ENCODE results near the gene CXCR1. TPM values are rescaled to one million over a fixed set of nuclear protein-coding genes. Genes with fewer than 3 reads are reported as not detected.

The CXCR1 gene
- total RNA-seq, 1 donor from 2014 or later = 0.31 TPM

Other genes starting within 250 kb of the CXCR1 start
- 196 TPM for gene TNS1, start 164.0 kb downstream of the CXCR1 start, total RNA-seq
- not detected for gene RUFY4, start 97.7 kb downstream of the CXCR1 start, total RNA-seq
- gene CXCR2, start 40.9 kb downstream of the CXCR1 start, total RNA-seq = 0.31 TPM
- gene ARPC2, start 50.2 kb upstream of the CXCR1 start, total RNA-seq = 213 TPM
- gene GPBAR1, start 94.1 kb upstream of the CXCR1 start, total RNA-seq = 0.92 TPM
- 203 TPM for gene AAMP, start 103.2 kb upstream of the CXCR1 start, total RNA-seq
- 32.9 TPM for gene PNKD, start 103.6 kb upstream of the CXCR1 start, total RNA-seq
- gene TMBIM1, start 125.5 kb upstream of the CXCR1 start, total RNA-seq = 152 TPM
- not detected for gene CATIP, start 189.9 kb upstream of the CXCR1 start, total RNA-seq
- gene SLC11A1, start 215.3 kb upstream of the CXCR1 start, total RNA-seq = 6.8 TPM
- 77.8 TPM for gene CTDSP1, start 232.9 kb upstream of the CXCR1 start, total RNA-seq